CD4-positive, alpha-beta T cell (primary cell): ENCODE measurements around the gene RPGR. TPM values are rescaled to one million over a fixed set of nuclear protein-coding genes. Genes with fewer than 3 reads are reported as not detected.

Source experiments
- ATAC-seq: fragments of 200-7000 bp; cut with Tn5 transposase; one replicate; pipeline ENCODE4 v1.10.0; 2022; ENCODE audit warnings: mild to moderate bottlenecking; ENCODE audit not compliant: poor library complexity
- CTCF ChIA-PET: fragments of 350-600 bp; sonication (Branson Sonifier 250); formaldehyde crosslinking; loops from one replicate; lab custom pipeline; 2021; ENCODE audit warnings: antibody characterized with exemption, inconsistent platforms; lab: Charles Lee
- POLR2A ChIA-PET: fragments of 350-600 bp; sonication (Branson Sonifier 250); formaldehyde crosslinking; loops from one replicate; lab custom pipeline; 2021; ENCODE audit warnings: antibody characterized with exemption, inconsistent platforms; lab: Charles Lee
- DNase-seq, 14 experiments: peaks; one replicate each; pipeline ENCODE4 v3.0.0-alpha.2; 2013 to 2020; ENCODE audit warnings: mixed read lengths in 2 of 14
- H3K27ac ChIP-seq, 2 donors: one replicate each; pipeline versions ENCODE4 v1.5.1 to v1.7.0; 2013; ENCODE audit warnings: low read length in 2 of 2, low read depth in 1 of 2, mild to moderate bottlenecking in 1 of 2
- H3K27me3 ChIP-seq, 2 experiments: 1 replicate in 1 of 2; 2 replicates in 1 of 2; pipeline versions ENCODE4 v1.6.1 to v1.7.0; 2013; ENCODE audit warnings: low read length in 2 of 2, control low read depth in 1 of 2, mild to moderate bottlenecking in 1 of 2, moderate library complexity in 1 of 2; ENCODE audit not compliant: insufficient read depth in 2 of 2, control insufficient read depth in 1 of 2
- H3K36me3 ChIP-seq: one replicate; pipeline ENCODE4 v1.6.1; 2013; ENCODE audit warnings: low read length, control low read depth; ENCODE audit not compliant: insufficient read depth
- H3K4me1 ChIP-seq: one replicate; pipeline ENCODE4 v1.6.1; 2013; ENCODE audit warnings: low read length, control low read depth; ENCODE audit not compliant: insufficient read depth
- H3K4me3 ChIP-seq: one replicate; pipeline ENCODE4 v1.5.1; 2013; ENCODE audit warnings: mild to moderate bottlenecking, low read length, moderate library complexity
- H3K9me3 ChIP-seq, 2 experiments: 1 replicate in 1 of 2; 2 replicates in 1 of 2; pipeline versions ENCODE4 v1.6.1 to v1.7.0; 2013; ENCODE audit warnings: low read length in 2 of 2, mild to moderate bottlenecking in 2 of 2, control low read depth in 1 of 2, moderate library complexity in 1 of 2; ENCODE audit not compliant: control insufficient read depth in 1 of 2, insufficient read depth in 1 of 2
- H3K27ac Mint-ChIP-seq: one replicate; pipeline ENCODE4 v1.8.0; 2020; ENCODE audit warnings: mixed read lengths
- H3K27me3 Mint-ChIP-seq: one replicate; pipeline ENCODE4 v1.8.0; 2021; ENCODE audit warnings: mixed read lengths
- H3K36me3 Mint-ChIP-seq: one replicate; pipeline ENCODE4 v1.8.0; 2021; ENCODE audit warnings: low read depth, mixed read lengths
- H3K4me1 Mint-ChIP-seq: one replicate; pipeline ENCODE4 v1.8.0; 2021; ENCODE audit warnings: low read depth, mixed read lengths
- H3K4me3 Mint-ChIP-seq: one replicate; pipeline ENCODE4 v1.8.0; 2020; ENCODE audit warnings: mild to moderate bottlenecking, mixed read lengths
- H3K9me3 Mint-ChIP-seq: one replicate; pipeline ENCODE4 v1.8.0; 2020; ENCODE audit warnings: mixed read lengths
- intact Hi-C, 2 experiments: fragments of 100-400 bp; cut with DNase I in 1 of 2; cut with micrococcal nuclease in 1 of 2; formaldehyde crosslinking; loops; one replicate each; pipeline versions ENCODE4 v1.15.1 to v1.9.0; 2023 to 2025; cut with DNase I, micrococcal nuclease
- total RNA-seq, 174 experiments: library from RNA in 2 of 174; stranded (reverse) in 2 of 174; gene quantifications; one replicate each; pipeline ENCODE4 v1.2.3 and lab custom pipeline; 2021 to 2026
- TF ChIP-seq, protein P1 (sequence below): fragments of 200-600 bp; IDR thresholded peaks from one replicate; pipeline ENCODE4 v1.8.0; 2022; ENCODE audit warnings: antibody characterized with exemption, mild to moderate bottlenecking

Gene RPGR
- total RNA-seq, 2 experiments from 2014 or later = 17.1 to 18.2 TPM

DNA sequence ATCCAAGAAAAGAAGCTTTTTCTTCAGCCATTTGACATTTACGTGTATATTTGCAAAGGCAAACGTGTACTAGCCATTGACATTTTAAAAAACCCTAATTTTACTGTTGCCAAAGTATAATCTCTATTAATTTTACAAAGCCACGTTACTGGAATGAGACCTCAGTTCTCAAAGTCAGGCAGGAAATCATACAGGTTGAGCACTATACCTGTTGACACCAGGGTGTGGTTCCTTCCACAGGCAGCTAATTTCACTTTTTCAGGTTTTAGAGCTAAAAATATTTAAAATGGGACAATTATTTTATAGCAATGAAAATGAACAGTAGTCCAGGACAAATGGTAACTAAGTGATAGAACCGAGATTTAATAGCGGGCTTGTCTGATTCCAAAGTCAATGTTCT, 6.5 kb downstream of the RPGR start:
- Histone ChIP-seq H3K36me3 (peaks cover 14% of the 10 kb centered on the region), H3K9me3 (no peaks in the 10 kb centered on the region), H3K27ac (no peak overlapping the region), H3K27me3 (no peaks in the 10 kb centered on the region), H3K4me1 (no peaks in the 10 kb centered on the region), H3K4me3 (no peak overlapping the region)
- Mint-ChIP-seq H3K9me3 (no peaks in the 10 kb centered on the region), H3K27ac (no peak overlapping the region), H3K36me3 (peaks cover 28% of the 10 kb centered on the region), H3K4me1 (peaks cover 6% of the 10 kb centered on the region), H3K27me3 (no peaks in the 10 kb centered on the region), H3K4me3 (no peak overlapping the region)
- intact Hi-C loops = loop anchor here (10.0 kb wide), 1 partner anchor 576 kb away; no protein-coding TSS in a partner anchor
- TF ChIP-seq, protein P1, sequence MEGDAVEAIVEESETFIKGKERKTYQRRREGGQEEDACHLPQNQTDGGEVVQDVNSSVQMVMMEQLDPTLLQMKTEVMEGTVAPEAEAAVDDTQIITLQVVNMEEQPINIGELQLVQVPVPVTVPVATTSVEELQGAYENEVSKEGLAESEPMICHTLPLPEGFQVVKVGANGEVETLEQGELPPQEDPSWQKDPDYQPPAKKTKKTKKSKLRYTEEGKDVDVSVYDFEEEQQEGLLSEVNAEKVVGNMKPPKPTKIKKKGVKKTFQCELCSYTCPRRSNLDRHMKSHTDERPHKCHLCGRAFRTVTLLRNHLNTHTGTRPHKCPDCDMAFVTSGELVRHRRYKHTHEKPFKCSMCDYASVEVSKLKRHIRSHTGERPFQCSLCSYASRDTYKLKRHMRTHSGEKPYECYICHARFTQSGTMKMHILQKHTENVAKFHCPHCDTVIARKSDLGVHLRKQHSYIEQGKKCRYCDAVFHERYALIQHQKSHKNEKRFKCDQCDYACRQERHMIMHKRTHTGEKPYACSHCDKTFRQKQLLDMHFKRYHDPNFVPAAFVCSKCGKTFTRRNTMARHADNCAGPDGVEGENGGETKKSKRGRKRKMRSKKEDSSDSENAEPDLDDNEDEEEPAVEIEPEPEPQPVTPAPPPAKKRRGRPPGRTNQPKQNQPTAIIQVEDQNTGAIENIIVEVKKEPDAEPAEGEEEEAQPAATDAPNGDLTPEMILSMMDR = no peak
- ATAC-seq (no peak), DNase-seq (no peak)
- CTCF ChIA-PET = interaction anchor here (1.6 kb wide), 1 partner anchor 11 kb away, joined by 3 read pairs; no protein-coding TSS in a partner anchor
- POLR2A ChIA-PET = no interaction called here

DNA sequence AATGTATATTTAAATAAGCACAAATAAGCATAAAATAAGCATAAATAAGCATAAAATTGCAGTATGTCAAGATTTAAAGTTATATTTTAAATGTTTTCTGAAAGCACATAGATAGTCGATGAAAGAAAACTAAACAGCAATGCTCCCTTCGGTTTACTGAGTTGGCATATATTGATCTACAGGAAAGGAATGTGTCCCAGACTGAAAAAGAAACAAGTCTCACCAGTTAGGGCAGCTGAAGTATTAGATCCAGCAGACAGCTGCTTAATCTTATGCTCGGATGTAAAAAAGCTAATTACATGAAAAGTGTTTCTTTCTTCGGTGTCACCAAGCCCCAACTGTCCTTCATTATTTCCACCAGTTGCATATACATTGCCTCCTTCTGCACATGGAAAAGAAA, 8.7 kb downstream of the RPGR start:
- H3K27me3 Mint-ChIP-seq = no peaks in the 10 kb centered on the region
- no peak for DNase-seq
- H3K36me3 Mint-ChIP-seq = peaks cover 44% of the 10 kb centered on the region
- H3K4me1 Mint-ChIP-seq = no peaks in the 10 kb centered on the region
- Histone ChIP-seq H3K36me3 (peaks cover 15% of the 10 kb centered on the region), H3K4me3 (no peak overlapping the region), H3K9me3 (no peaks in the 10 kb centered on the region), H3K4me1 (no peaks in the 10 kb centered on the region), H3K27ac (no peak overlapping the region), H3K27me3 (no peaks in the 10 kb centered on the region)
- H3K27ac Mint-ChIP-seq = no peak overlapping the region
- POLR2A ChIA-PET = interaction anchor here (1.0 kb wide), 1 partner anchor 8 kb away, joined by 3 read pairs; no protein-coding TSS in a partner anchor
- no peaks in the 10 kb centered on the region for H3K9me3 Mint-ChIP-seq
- TF ChIP-seq, protein P1 = no peak
- H3K4me3 Mint-ChIP-seq = no peak overlapping the region
- CTCF ChIA-PET = no interaction called here
- intact Hi-C loops = no loop called here
- ATAC-seq = no peak

DNA sequence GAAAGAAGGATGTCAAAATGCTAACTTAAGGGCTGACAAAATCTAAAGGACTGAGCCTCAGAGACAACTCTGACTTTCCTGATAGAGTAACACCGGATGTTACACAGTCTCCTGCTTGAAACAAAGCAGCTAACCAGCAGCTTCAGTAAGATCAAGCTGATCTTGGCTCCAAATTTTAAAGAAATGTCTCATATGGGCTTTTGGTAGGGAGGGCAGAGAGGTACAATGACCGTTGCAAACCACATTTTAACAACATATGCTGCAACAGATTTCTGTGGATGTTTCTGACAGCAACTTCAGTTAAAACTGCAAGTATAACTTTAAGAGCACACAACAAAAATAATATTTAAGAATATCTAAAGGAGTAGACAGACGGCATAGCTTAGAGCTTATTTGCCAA, 9.1 kb downstream of the RPGR start:
- Mint-ChIP-seq H3K27me3 (no peaks in the 10 kb centered on the region), H3K4me1 (no peaks in the 10 kb centered on the region), H3K36me3 (peaks cover 44% of the 10 kb centered on the region), H3K9me3 (no peaks in the 10 kb centered on the region), H3K4me3 (no peak overlapping the region), H3K27ac (no peak overlapping the region)
- DNase-seq (no peak), ATAC-seq (no peak)
- no peak overlapping the region for H3K4me3 ChIP-seq
- peaks cover 18% of the 10 kb centered on the region for H3K36me3 ChIP-seq
- TF ChIP-seq, protein P1 = no peak
- no peaks in the 10 kb centered on the region for H3K4me1 ChIP-seq
- intact Hi-C loops = no loop called here
- POLR2A ChIA-PET = interaction anchor here (1.0 kb wide), 1 partner anchor 8 kb away, joined by 3 read pairs; no protein-coding TSS in a partner anchor
- H3K27me3 ChIP-seq = no peaks in the 10 kb centered on the region
- H3K27ac ChIP-seq = no peak overlapping the region
- no peaks in the 10 kb centered on the region for H3K9me3 ChIP-seq
- CTCF ChIA-PET = no interaction called here
